ENCODE data around the gene SSTR3.

Gene SSTR3

GRCh38 chr22:37169947-37170688, 42.2 kb downstream of the SSTR3 start:
- no peak for DNase-seq (ENCODE audit: low read depth)
- in situ Hi-C loops (cut with HindIII; ENCODE audit: low sequenced_read_pairs) = no loop called here
- no peak overlapping the region for H3K4me3 ChIP-seq (ENCODE audit: low read depth, low read length)
- TF ChIP-seq CTCF (IDR thresholded peaks at IDR 0.05; ENCODE audit: low read depth, low read length, missing control alignments) = no peak

- in situ Hi-C loops (cut with HindIII; ENCODE audit: low sequenced_read_pairs) = no loop called here
- no peak overlapping the region for H3K4me3 ChIP-seq (ENCODE audit: low read depth, low read length)
- no peak for TF ChIP-seq CTCF (IDR thresholded peaks at IDR 0.05; ENCODE audit: low read depth, low read length, missing control alignments)
- no peak for DNase-seq (ENCODE audit: low read depth)
These were observed 42.9 kb downstream of the SSTR3 start for GRCh38 chr22:37169406-37169805.

GRCh38 chr22:37167981-37168647, 44.2 kb downstream of the SSTR3 start:
- DNase-seq (ENCODE audit: low read depth) = no peak
- no peak overlapping the region for H3K4me3 ChIP-seq (ENCODE audit: low read depth, low read length)
- in situ Hi-C loops (cut with HindIII; ENCODE audit: low sequenced_read_pairs) = no loop called here
- TF ChIP-seq CTCF (IDR thresholded peaks at IDR 0.05; ENCODE audit: low read depth, low read length, missing control alignments) = no peak

- no peak for TF ChIP-seq CTCF (IDR thresholded peaks at IDR 0.05; ENCODE audit: low read depth, low read length, missing control alignments)
- in situ Hi-C loops (cut with HindIII; ENCODE audit: low sequenced_read_pairs) = no loop called here
- H3K4me3 ChIP-seq (ENCODE audit: low read depth, low read length) = no peak overlapping the region
- no peak for DNase-seq (ENCODE audit: low read depth)
These were observed 44.9 kb downstream of the SSTR3 start for GRCh38 chr22:37167176-37167980.

- DNase-seq (ENCODE audit: low read depth) = peak; percentile 33
- H3K4me3 ChIP-seq (ENCODE audit: low read depth, low read length) = no peak overlapping the region
- peak; percentile 92 for TF ChIP-seq CTCF (IDR thresholded peaks at IDR 0.05; ENCODE audit: low read depth, low read length, missing control alignments)
- in situ Hi-C loops (cut with HindIII; ENCODE audit: low sequenced_read_pairs) = no loop called here
These were observed 45.6 kb downstream of the SSTR3 start for GRCh38 chr22:37166675-37167066.

GRCh38 chr22:37165940-37166674, 46.2 kb downstream of the SSTR3 start:
- no peak for DNase-seq (ENCODE audit: low read depth)
- in situ Hi-C loops (cut with HindIII; ENCODE audit: low sequenced_read_pairs) = no loop called here
- TF ChIP-seq CTCF (IDR thresholded peaks at IDR 0.05; ENCODE audit: low read depth, low read length, missing control alignments) = no peak
- no peak overlapping the region for H3K4me3 ChIP-seq (ENCODE audit: low read depth, low read length)
